Ishikawa (cell line): Measurements from ENCODE around the gene AURKAIP1.

ENCODE experiments used
- CEBPB ChIP-seq: IDR thresholded peaks from 2 replicates; pipeline ENCODE4 v1.6.1; 2012
- CREB1 ChIP-seq: IDR thresholded peaks from 2 replicates; pipeline ENCODE4 v1.6.1; 2012; ENCODE audit warnings: low read depth
- EGR1 ChIP-seq: IDR thresholded peaks from 2 replicates; pipeline ENCODE4 v1.6.1; 2012
- EP300 ChIP-seq: IDR thresholded peaks from 2 replicates; pipeline ENCODE4 v1.6.1; 2012; ENCODE audit warnings: borderline replicate concordance
- NFIC ChIP-seq: IDR thresholded peaks from 2 replicates; pipeline ENCODE4 v1.6.1; 2012
- REST ChIP-seq: IDR thresholded peaks from 2 replicates; pipeline ENCODE4 v1.6.1; 2012; ENCODE audit warnings: low read depth, mild to moderate bottlenecking
- TAF1 ChIP-seq: IDR thresholded peaks from 2 replicates; pipeline ENCODE4 v1.6.1; 2012; ENCODE audit warnings: low read depth, mild to moderate bottlenecking
- TCF12 ChIP-seq: IDR thresholded peaks from 2 replicates; pipeline ENCODE4 v1.6.1; 2012; ENCODE audit warnings: low read depth
- ZBTB7A ChIP-seq: IDR thresholded peaks from 2 replicates; pipeline ENCODE4 v1.6.1; 2012; ENCODE audit warnings: low read depth
- TF ChIP-seq, protein P1 (sequence below): IDR thresholded peaks from 2 replicates; pipeline ENCODE4 v1.6.1; 2012

GRCh38 chr1:1399187-1399871, 24.3 kb upstream of the AURKAIP1 start, which contains the start of gene CCNL2:
- TF ChIP-seq TCF12 (peak; percentile 48; the same call in 1 of the 2 replicates), REST (no peak), EP300 (0 out of 2 replicates have a peak, but pooled peaks have one; percentile 14), NFIC (peak; percentile 24; the same call in 1 of the 2 replicates), EGR1 (peak; percentile 59; the same call in 1 of the 2 replicates), CEBPB (no peak), CREB1 (peak; percentile 84), ZBTB7A (peak; percentile 52), TAF1 (peak; percentile 77)
- TF ChIP-seq, protein P1, sequence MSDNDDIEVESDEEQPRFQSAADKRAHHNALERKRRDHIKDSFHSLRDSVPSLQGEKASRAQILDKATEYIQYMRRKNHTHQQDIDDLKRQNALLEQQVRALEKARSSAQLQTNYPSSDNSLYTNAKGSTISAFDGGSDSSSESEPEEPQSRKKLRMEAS: peak; percentile 77
